Psoas muscle (tissue), 8 donors: Measurements from ENCODE around the gene GARIN3. TPM values are rescaled to one million over a fixed set of nuclear protein-coding genes. Genes with fewer than 3 reads are reported as not detected.
A peak's percentile ranks its signal among the peaks of the same experiment; 100 is the strongest.

ENCODE experiments used
- ATAC-seq, 4 donors: fragments of 200-7000 bp; cut with Tn5 transposase; one replicate each; pipeline ENCODE4 v1.9.1; 2020; ENCODE audit warnings: moderate library complexity in 3 of 4, mild to moderate bottlenecking in 2 of 4
- DNase-seq, 2 donors: peaks; one replicate each; pipeline ENCODE4 v3.0.0-alpha.2; 2020
- H3K27ac ChIP-seq: fragments of 200-600 bp; one replicate; pipeline ENCODE4 v1.8.0; 2022
- H3K27me3 ChIP-seq, 3 donors: fragments of 200-600 bp in 1 of 3; one replicate each; pipeline versions ENCODE4 v1.6.1 to v1.8.0; 2013 to 2022; ENCODE audit warnings: low read length in 2 of 3, mild to moderate bottlenecking in 2 of 3, moderate library complexity in 1 of 3; ENCODE audit not compliant: insufficient read depth in 3 of 3
- H3K36me3 ChIP-seq, 2 donors: fragments of 200-600 bp in 1 of 2; one replicate each; pipeline versions ENCODE4 v1.6.1 to v1.8.0; 2013 to 2022; ENCODE audit warnings: low read depth in 1 of 2, mild to moderate bottlenecking in 1 of 2, moderate library complexity in 1 of 2; ENCODE audit not compliant: insufficient read depth in 1 of 2
- H3K4me1 ChIP-seq: fragments of 200-600 bp; one replicate; pipeline ENCODE4 v1.8.0; 2022
- H3K4me3 ChIP-seq: fragments of 200-600 bp; one replicate; pipeline ENCODE4 v1.8.0; 2022; ENCODE audit warnings: mild to moderate bottlenecking
- H3K9me3 ChIP-seq: fragments of 200-600 bp; one replicate; pipeline ENCODE4 v1.8.0; 2022
- CTCF ChIP-seq: fragments of 200-600 bp; IDR thresholded peaks from one replicate; pipeline ENCODE4 v1.8.0; 2022; ENCODE audit warnings: antibody characterized with exemption
- WGBS, 3 donors: extraction: QIAGEN DNeasy Blood & Tissue Kit; methylation state at CpG; one replicate each; pipeline versions ENCODE4 v1.1.6 to v1.1.7; 2013; 5-methylcytosine and 5-hydroxymethylcytosine counted together
- intact Hi-C, 2 donors: fragments of 100-400 bp; cut with DNase I; formaldehyde crosslinking; loops; one replicate each; pipeline versions ENCODE4 v1.11.0 to v1.14.2; 2022
- polyA plus RNA-seq, 3 donors: library from polyadenylated mRNA; stranded (reverse); fragments of 200-250 nt; gene quantifications; one replicate each; pipeline ENCODE4 v1.2.3, GENCODE V29; 2013
- total RNA-seq, 4 donors: library from RNA; stranded (reverse); fragmentation: NEBNext Ultra II Directional in 2 of 4; extraction: Animal tissue kit (Norgen Biotek cat#: 25700) in 2 of 4; gene quantifications; one replicate each; pipeline versions ENCODE4 v1.2.1 to v1.2.4, GENCODE V29; 2021 to 2023
- donor health status: healthy with polysubstance abuse.
- donor health status: DM: no; HTN: no; CAD: no; lungs with moderate emphysema.
- donor health status: Bipolar disorder and iron deficiency.
- donor health status: healthy.
- donor health status: DM: yes; HTN: yes; CAD: no.
- donor health status: DM: no; HTN: no; CAD: no.
- donor health status: DM: no; HTN: no; CAD: no.
- donor health status: DM: yes; HTN: yes; CAD: no.

GARIN3 gene
- total and polyA plus RNA-seq, 7 donors, result not detected

GRCh38 chr5:157157293-157157891 is 8.7 kb downstream of the GARIN3 start:
- intact Hi-C loops, result no loop called here
- H3K36me3 ChIP-seq, result no peaks in the 10 kb centered on the region
- no peak overlapping the region for H3K27ac ChIP-seq
- H3K27me3 ChIP-seq, result no peaks in the 10 kb centered on the region
- no peaks in the 10 kb centered on the region for H3K9me3 ChIP-seq
- WGBS, 3 donors, result 76 to 89% (median 79%) methylated on average over 1 of the region's 1 CpG
- no peaks in the 10 kb centered on the region for H3K4me1 ChIP-seq
- ATAC-seq (no peak), DNase-seq (no peak)
- no peak for TF ChIP-seq CTCF
- no peak overlapping the region for H3K4me3 ChIP-seq

GRCh38 chr5:157155297-157155696 is 10.8 kb downstream of the GARIN3 start:
- DNase-seq (no peak), ATAC-seq (no peak)
- H3K27ac ChIP-seq, result no peak overlapping the region
- H3K9me3 ChIP-seq, result no peaks in the 10 kb centered on the region
- H3K27me3 ChIP-seq, result no peaks in the 10 kb centered on the region
- H3K4me1 ChIP-seq, result no peaks in the 10 kb centered on the region
- no peak overlapping the region for H3K4me3 ChIP-seq
- no peak for TF ChIP-seq CTCF
- 68 to 89% (median 79%) methylated on average over 3 of the region's 3 CpGs for WGBS, 3 donors
- intact Hi-C loops, result no loop called here
- no peaks in the 10 kb centered on the region for H3K36me3 ChIP-seq

GRCh38 chr5:157150995-157151394 is 15.1 kb downstream of the GARIN3 start:
- Histone ChIP-seq H3K4me1 (no peaks in the 10 kb centered on the region), H3K36me3 (no peaks in the 10 kb centered on the region), H3K9me3 (no peaks in the 10 kb centered on the region), H3K4me3 (no peak overlapping the region), H3K27ac (no peak overlapping the region), H3K27me3 (no peaks in the 10 kb centered on the region)
- DNase-seq (no peak), ATAC-seq (no peak)
- WGBS, 3 donors, result 71 to 81% (median 75%) methylated on average over 3 of the region's 3 CpGs
- intact Hi-C loops, result no loop called here
- no peak for TF ChIP-seq CTCF

- ATAC-seq (peak in 3 of 4 donors; percentile 58 to 80 (median 63)), DNase-seq (peak in 1 of 2 donors; percentile 27)
- Histone ChIP-seq H3K36me3 (no peaks in the 10 kb centered on the region), H3K9me3 (no peaks in the 10 kb centered on the region), H3K4me1 (no peaks in the 10 kb centered on the region), H3K4me3 (no peak overlapping the region), H3K27me3 (no peaks in the 10 kb centered on the region), H3K27ac (no peak overlapping the region)
- intact Hi-C loops, result loop anchor here in 1 of 2 donors (1.0 to 10.0 kb wide), 2 partner anchors 161 to 596 kb away; partner anchors contain the start of gene LSM11
- 75 to 78% (median 77%) methylated on average over 14 of the region's 14 CpGs for WGBS, 3 donors
- peak; percentile 77 for TF ChIP-seq CTCF
Observed at GRCh38 chr5:157148734-157149615, 17.1 kb downstream of the GARIN3 start.
